A673 (cell line): ENCODE measurements around the gene MN1.

Experiments
- EZH2 ChIP-seq: fragments of 200-600 bp; sonication (generic); IDR thresholded peaks from 2 replicates; pipeline ENCODE4 v1.6.1; 2017; ENCODE audit warnings: borderline replicate concordance, low read depth, mild to moderate bottlenecking, mixed read lengths, antibody characterized with exemption, low read length; ENCODE audit not compliant: poor library complexity, severe bottlenecking
- TF ChIP-seq, protein P1 (sequence below): fragments of 300-800, 200-600 bp; sonication (generic); conservative IDR thresholded peaks from 2 replicates; pipeline ENCODE4 v1.5.1; 2017; ENCODE audit warnings: low read depth, mild to moderate bottlenecking, antibody characterized with exemption, low read length, moderate library complexity, mixed read lengths

DNA sequence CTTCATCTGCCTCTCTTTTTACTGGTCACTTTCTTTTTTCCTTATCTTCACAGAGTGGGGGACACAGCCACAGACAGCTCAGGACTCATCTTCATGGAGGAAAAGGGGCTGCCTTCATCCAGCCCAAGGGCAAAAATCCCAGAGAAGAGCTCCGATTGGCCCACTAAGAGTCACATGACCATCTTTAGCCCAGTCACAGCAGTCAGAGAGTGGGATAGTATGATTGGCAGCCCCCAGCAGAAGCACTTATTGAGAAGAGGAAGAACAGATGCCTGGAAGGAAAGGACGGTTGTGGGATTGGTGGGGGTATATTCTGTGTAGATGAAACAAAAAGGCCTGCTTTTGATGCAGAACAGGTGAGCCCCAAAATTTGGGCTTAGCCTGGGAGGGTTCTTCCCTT is 77.8 kb downstream of the MN1 start:
- TF ChIP-seq, protein P1, sequence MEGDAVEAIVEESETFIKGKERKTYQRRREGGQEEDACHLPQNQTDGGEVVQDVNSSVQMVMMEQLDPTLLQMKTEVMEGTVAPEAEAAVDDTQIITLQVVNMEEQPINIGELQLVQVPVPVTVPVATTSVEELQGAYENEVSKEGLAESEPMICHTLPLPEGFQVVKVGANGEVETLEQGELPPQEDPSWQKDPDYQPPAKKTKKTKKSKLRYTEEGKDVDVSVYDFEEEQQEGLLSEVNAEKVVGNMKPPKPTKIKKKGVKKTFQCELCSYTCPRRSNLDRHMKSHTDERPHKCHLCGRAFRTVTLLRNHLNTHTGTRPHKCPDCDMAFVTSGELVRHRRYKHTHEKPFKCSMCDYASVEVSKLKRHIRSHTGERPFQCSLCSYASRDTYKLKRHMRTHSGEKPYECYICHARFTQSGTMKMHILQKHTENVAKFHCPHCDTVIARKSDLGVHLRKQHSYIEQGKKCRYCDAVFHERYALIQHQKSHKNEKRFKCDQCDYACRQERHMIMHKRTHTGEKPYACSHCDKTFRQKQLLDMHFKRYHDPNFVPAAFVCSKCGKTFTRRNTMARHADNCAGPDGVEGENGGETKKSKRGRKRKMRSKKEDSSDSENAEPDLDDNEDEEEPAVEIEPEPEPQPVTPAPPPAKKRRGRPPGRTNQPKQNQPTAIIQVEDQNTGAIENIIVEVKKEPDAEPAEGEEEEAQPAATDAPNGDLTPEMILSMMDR = no peak
- TF ChIP-seq EZH2 = no peak
